ENCODE data around the gene TENM4. TPM values are rescaled to one million over a fixed set of nuclear protein-coding genes. Genes with fewer than 3 reads are reported as not detected.

The TENM4 gene
- polyA plus RNA-seq, 1 donor from 2014 or later: 16.8 TPM

DNA sequence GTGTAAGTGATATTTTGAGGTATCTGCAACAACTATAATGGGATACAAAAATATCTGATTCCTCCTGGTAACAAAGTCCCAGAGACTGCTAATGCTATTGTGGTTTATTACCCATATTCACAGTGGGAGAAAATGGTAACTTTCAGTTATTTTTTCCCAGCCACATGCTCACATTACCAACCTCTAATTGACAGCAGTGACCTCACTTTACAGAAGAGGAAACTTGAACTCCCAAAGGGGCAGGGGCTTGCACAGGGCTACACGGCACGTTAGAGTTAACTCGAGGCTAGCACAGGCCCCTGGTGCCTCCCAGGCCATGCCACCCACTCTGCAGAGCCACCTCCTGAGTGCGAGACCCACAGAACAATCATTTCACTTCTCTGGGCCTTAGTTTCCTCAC is 132.4 kb downstream of the TENM4 start:
- Histone ChIP-seq H3K9ac (ENCODE audit: low read length) (no peak overlapping the region), H3K27me3 (ENCODE audit: insufficient read depth, low read depth, low read length) (no peaks in the 10 kb centered on the region), H4K20me1 (ENCODE audit: insufficient read depth) (no peaks in the 10 kb centered on the region), H3F3A (ENCODE audit: insufficient read depth, low read length, poor library complexity, severe bottlenecking) (no peaks in the 10 kb centered on the region), H2AFZ (ENCODE audit: low read depth, low read length) (no peak overlapping the region), H3K79me2 (replicated peaks; ENCODE audit: insufficient read depth, low read length) (peaks cover 3% of the 10 kb centered on the region), H3K4me3 (ENCODE audit: low read length) (no peak overlapping the region), H3K36me3 (ENCODE audit: insufficient read depth, low read length) (no peaks in the 10 kb centered on the region), H3K27ac (ENCODE audit: low read length) (no peak overlapping the region), H3K9me3 (ENCODE audit: low read length) (no peaks in the 10 kb centered on the region), H3K4me2 (ENCODE audit: low read length) (no peak overlapping the region), H3K9me2 (ENCODE audit: insufficient read depth, low read length) (no peaks in the 10 kb centered on the region)
- TF ChIP-seq TAF1 (IDR thresholded peaks at IDR 0.05; ENCODE audit: low read depth): no peak
- no peak for TF ChIP-seq POLR2AphosphoS5 (IDR thresholded peaks at IDR 0.05)
- TF ChIP-seq, protein P1, sequence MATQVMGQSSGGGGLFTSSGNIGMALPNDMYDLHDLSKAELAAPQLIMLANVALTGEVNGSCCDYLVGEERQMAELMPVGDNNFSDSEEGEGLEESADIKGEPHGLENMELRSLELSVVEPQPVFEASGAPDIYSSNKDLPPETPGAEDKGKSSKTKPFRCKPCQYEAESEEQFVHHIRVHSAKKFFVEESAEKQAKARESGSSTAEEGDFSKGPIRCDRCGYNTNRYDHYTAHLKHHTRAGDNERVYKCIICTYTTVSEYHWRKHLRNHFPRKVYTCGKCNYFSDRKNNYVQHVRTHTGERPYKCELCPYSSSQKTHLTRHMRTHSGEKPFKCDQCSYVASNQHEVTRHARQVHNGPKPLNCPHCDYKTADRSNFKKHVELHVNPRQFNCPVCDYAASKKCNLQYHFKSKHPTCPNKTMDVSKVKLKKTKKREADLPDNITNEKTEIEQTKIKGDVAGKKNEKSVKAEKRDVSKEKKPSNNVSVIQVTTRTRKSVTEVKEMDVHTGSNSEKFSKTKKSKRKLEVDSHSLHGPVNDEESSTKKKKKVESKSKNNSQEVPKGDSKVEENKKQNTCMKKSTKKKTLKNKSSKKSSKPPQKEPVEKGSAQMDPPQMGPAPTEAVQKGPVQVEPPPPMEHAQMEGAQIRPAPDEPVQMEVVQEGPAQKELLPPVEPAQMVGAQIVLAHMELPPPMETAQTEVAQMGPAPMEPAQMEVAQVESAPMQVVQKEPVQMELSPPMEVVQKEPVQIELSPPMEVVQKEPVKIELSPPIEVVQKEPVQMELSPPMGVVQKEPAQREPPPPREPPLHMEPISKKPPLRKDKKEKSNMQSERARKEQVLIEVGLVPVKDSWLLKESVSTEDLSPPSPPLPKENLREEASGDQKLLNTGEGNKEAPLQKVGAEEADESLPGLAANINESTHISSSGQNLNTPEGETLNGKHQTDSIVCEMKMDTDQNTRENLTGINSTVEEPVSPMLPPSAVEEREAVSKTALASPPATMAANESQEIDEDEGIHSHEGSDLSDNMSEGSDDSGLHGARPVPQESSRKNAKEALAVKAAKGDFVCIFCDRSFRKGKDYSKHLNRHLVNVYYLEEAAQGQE (IDR thresholded peaks at IDR 0.05; ENCODE audit: borderline replicate concordance): no peak
- TF ChIP-seq EP300 (conservative IDR thresholded peaks at IDR 0.05; ENCODE audit: poor library complexity, severe bottlenecking): no peak
- TF ChIP-seq RAD21 (conservative IDR thresholded peaks at IDR 0.05): no peak
- TF ChIP-seq CTCF (IDR thresholded peaks at IDR 0.05; ENCODE audit: poor library complexity, severe bottlenecking): no peak
- no peak for TF ChIP-seq MXI1 (conservative IDR thresholded peaks at IDR 0.05; ENCODE audit: poor library complexity, severe bottlenecking)
- TF ChIP-seq SMC3 (conservative IDR thresholded peaks at IDR 0.05; ENCODE audit: poor library complexity): no peak

GRCh38 chr11:79304599-79305212 is 136.1 kb downstream of the TENM4 start:
- Histone ChIP-seq H3K9ac (ENCODE audit: low read length) (no peak overlapping the region), H3K9me2 (ENCODE audit: insufficient read depth, low read length) (no peaks in the 10 kb centered on the region), H3K4me3 (ENCODE audit: low read length) (no peak overlapping the region), H3F3A (ENCODE audit: insufficient read depth, low read length, poor library complexity, severe bottlenecking) (no peaks in the 10 kb centered on the region), H2AFZ (ENCODE audit: low read depth, low read length) (no peak overlapping the region), H3K79me2 (replicated peaks; ENCODE audit: insufficient read depth, low read length) (no peaks in the 10 kb centered on the region), H3K4me2 (ENCODE audit: low read length) (no peak overlapping the region), H3K27me3 (ENCODE audit: insufficient read depth, low read depth, low read length) (no peaks in the 10 kb centered on the region), H3K9me3 (ENCODE audit: low read length) (no peaks in the 10 kb centered on the region), H4K20me1 (ENCODE audit: insufficient read depth) (no peaks in the 10 kb centered on the region), H3K36me3 (ENCODE audit: insufficient read depth, low read length) (no peaks in the 10 kb centered on the region), H3K27ac (ENCODE audit: low read length) (no peak overlapping the region)
- TF ChIP-seq CTCF (IDR thresholded peaks at IDR 0.05; ENCODE audit: poor library complexity, severe bottlenecking): no peak
- no peak for TF ChIP-seq EP300 (conservative IDR thresholded peaks at IDR 0.05; ENCODE audit: poor library complexity, severe bottlenecking)
- TF ChIP-seq TAF1 (IDR thresholded peaks at IDR 0.05; ENCODE audit: low read depth): no peak
- TF ChIP-seq, protein P1 (IDR thresholded peaks at IDR 0.05; ENCODE audit: borderline replicate concordance): no peak
- no peak for TF ChIP-seq POLR2AphosphoS5 (IDR thresholded peaks at IDR 0.05)
- TF ChIP-seq MXI1 (conservative IDR thresholded peaks at IDR 0.05; ENCODE audit: poor library complexity, severe bottlenecking): no peak
- no peak for TF ChIP-seq EZH2 (IDR thresholded peaks at IDR 0.05; ENCODE audit: borderline replicate concordance, insufficient read depth, low read length, poor library complexity, severe bottlenecking)
- TF ChIP-seq RAD21 (conservative IDR thresholded peaks at IDR 0.05): no peak
- no peak for TF ChIP-seq SMC3 (conservative IDR thresholded peaks at IDR 0.05; ENCODE audit: poor library complexity)
